K562 (cell line): ENCODE data around the gene PCK2. TPM values are rescaled to one million over a fixed set of nuclear protein-coding genes. Genes with fewer than 3 reads are reported as not detected.

Source experiments
- BCOR ChIP-seq: fragments of 450-650 bp; IDR thresholded peaks from 2 replicates; pipeline ENCODE4 v1.6.1; 2016
- BRF2 ChIP-seq: IDR thresholded peaks from 3 replicates; pipeline ENCODE4 v1.6.1; 2011; ENCODE audit warnings: borderline replicate concordance, mild to moderate bottlenecking; ENCODE audit not compliant: insufficient read length, insufficient read depth
- MYNN ChIP-seq, 2 experiments: sonication (generic); formaldehyde crosslinking in 1 of 2; IDR thresholded peaks; 2 replicates each; pipeline versions ENCODE4 v1.5.0 to v1.6.1; 2016 to 2020; ENCODE audit warnings: antibody characterized with exemption in 1 of 2, missing genetic modification reagents in 1 of 2
- RBFOX2 ChIP-seq: fragments of 200-400 bp; formaldehyde crosslinking; IDR thresholded peaks from 2 replicates; pipeline ENCODE4 v1.6.1; 2017; ENCODE audit warnings: low read depth, mild to moderate bottlenecking, low read length, moderate library complexity
- SRF ChIP-seq, 2 experiments: fragments of 250-450, 450-650 bp in 1 of 2; sonication (Bioruptor Pico) in 1 of 2; sonication (generic) in 1 of 2; formaldehyde crosslinking; IDR thresholded peaks; 2 replicates each; pipeline versions ENCODE4 v1.5.0 to v1.5.1; 2020 to 2022; ENCODE audit warnings: mild to moderate bottlenecking in 1 of 2, missing genetic modification reagents in 1 of 2
- ZBTB34 ChIP-seq: fragments of 250-450 bp; sonication (Bioruptor Pico); IDR thresholded peaks from 2 replicates; pipeline ENCODE4 v1.8.0; 2021; ENCODE audit warnings: mild to moderate bottlenecking, moderate library complexity
- ZNF282 ChIP-seq: sonication (generic); formaldehyde crosslinking; IDR thresholded peaks from 2 replicates; pipeline ENCODE4 v1.8.1; 2023; ENCODE audit warnings: missing genetic modification reagents
- polyA plus RNA-seq, 8 experiments: library from polyadenylated mRNA; depleted of rRNA in 4 of 8; stranded (reverse) in 5 of 8; unstranded in 3 of 8; fragments of >200 nt; fragmentation: Nextera tagmentation in 2 of 8; fragmentation: Illumina TruSeq in 1 of 8; extraction: Ambion mirVana in 2 of 8; extraction: Trizol in 1 of 8; gene quantifications; 2 replicates each; pipeline versions ENCODE4 v1.2.1 to v1.2.3, GENCODE V29; 2011 to 2014; ENCODE audit warnings: inconsistent platforms in 1 of 8, missing spikeins in 1 of 8
- total RNA-seq, 7 experiments: library from RNA; depleted of rRNA in 6 of 7; stranded (reverse); fragments of >200 nt in 6 of 7; fragmentation: Illumina TruSeq in 2 of 7; extraction: Trizol in 2 of 7; gene quantifications; 2 replicates each; pipeline versions ENCODE4 v1.2.1 to v1.2.3, GENCODE V29; 2011 to 2021; ENCODE audit warnings: low replicate concordance in 1 of 7
- TF ChIP-seq, protein P1 (sequence below): sonication (generic); formaldehyde crosslinking; IDR thresholded peaks from 2 replicates; pipeline ENCODE4 v1.8.1; 2023; ENCODE audit warnings: missing genetic modification reagents, mild to moderate bottlenecking, borderline replicate concordance
- TF ChIP-seq, protein P2 (sequence below): sonication (generic); formaldehyde crosslinking; IDR thresholded peaks from 2 replicates; pipeline ENCODE4 v1.8.1; 2023; ENCODE audit warnings: mild to moderate bottlenecking, missing genetic modification reagents
- TF ChIP-seq, protein P3 (sequence below): fragments of 450-650 bp; IDR thresholded peaks from 2 replicates; pipeline ENCODE4 v1.6.1; 2017; ENCODE audit warnings: antibody characterized with exemption

PCK2 gene
- total and polyA plus RNA-seq, 9 of the 15 experiments (the other 6 are each of a cell fraction or from before 2014, with no cell fraction given): 3.3 to 60.9 (median 30.4) TPM

- TF ChIP-seq, protein P1, sequence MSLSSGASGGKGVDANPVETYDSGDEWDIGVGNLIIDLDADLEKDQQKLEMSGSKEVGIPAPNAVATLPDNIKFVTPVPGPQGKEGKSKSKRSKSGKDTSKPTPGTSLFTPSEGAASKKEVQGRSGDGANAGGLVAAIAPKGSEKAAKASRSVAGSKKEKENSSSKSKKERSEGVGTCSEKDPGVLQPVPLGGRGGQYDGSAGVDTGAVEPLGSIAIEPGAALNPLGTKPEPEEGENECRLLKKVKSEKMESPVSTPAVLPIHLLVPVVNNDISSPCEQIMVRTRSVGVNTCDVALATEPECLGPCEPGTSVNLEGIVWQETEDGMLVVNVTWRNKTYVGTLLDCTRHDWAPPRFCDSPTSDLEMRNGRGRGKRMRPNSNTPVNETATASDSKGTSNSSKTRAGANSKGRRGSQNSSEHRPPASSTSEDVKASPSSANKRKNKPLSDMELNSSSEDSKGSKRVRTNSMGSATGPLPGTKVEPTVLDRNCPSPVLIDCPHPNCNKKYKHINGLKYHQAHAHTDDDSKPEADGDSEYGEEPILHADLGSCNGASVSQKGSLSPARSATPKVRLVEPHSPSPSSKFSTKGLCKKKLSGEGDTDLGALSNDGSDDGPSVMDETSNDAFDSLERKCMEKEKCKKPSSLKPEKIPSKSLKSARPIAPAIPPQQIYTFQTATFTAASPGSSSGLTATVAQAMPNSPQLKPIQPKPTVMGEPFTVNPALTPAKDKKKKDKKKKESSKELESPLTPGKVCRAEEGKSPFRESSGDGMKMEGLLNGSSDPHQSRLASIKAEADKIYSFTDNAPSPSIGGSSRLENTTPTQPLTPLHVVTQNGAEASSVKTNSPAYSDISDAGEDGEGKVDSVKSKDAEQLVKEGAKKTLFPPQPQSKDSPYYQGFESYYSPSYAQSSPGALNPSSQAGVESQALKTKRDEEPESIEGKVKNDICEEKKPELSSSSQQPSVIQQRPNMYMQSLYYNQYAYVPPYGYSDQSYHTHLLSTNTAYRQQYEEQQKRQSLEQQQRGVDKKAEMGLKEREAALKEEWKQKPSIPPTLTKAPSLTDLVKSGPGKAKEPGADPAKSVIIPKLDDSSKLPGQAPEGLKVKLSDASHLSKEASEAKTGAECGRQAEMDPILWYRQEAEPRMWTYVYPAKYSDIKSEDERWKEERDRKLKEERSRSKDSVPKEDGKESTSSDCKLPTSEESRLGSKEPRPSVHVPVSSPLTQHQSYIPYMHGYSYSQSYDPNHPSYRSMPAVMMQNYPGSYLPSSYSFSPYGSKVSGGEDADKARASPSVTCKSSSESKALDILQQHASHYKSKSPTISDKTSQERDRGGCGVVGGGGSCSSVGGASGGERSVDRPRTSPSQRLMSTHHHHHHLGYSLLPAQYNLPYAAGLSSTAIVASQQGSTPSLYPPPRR (CRISPR knock-in tag): no peak
- peak; percentile 76 for TF ChIP-seq RBFOX2
- no peak for TF ChIP-seq ZBTB34 (CRISPR knock-in tag)
- TF ChIP-seq, protein P2, sequence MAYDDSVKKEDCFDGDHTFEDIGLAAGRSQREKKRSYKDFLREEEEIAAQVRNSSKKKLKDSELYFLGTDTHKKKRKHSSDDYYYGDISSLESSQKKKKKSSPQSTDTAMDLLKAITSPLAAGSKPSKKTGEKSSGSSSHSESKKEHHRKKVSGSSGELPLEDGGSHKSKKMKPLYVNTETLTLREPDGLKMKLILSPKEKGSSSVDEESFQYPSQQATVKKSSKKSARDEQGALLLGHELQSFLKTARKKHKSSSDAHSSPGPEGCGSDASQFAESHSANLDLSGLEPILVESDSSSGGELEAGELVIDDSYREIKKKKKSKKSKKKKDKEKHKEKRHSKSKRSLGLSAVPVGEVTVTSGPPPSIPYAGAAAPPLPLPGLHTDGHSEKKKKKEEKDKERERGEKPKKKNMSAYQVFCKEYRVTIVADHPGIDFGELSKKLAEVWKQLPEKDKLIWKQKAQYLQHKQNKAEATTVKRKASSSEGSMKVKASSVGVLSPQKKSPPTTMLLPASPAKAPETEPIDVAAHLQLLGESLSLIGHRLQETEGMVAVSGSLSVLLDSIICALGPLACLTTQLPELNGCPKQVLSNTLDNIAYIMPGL (CRISPR knock-in tag): no peak
- no peak for TF ChIP-seq BCOR
- TF ChIP-seq MYNN (IDR thresholded peaks at IDR 0.05): no peak
- TF ChIP-seq MYNN (CRISPR knock-in tag; IDR thresholded peaks at IDR 0.05): no peak
- TF ChIP-seq BRF2: no peak
- no peak for TF ChIP-seq ZNF282 (CRISPR knock-in tag)
- TF ChIP-seq, protein P3, sequence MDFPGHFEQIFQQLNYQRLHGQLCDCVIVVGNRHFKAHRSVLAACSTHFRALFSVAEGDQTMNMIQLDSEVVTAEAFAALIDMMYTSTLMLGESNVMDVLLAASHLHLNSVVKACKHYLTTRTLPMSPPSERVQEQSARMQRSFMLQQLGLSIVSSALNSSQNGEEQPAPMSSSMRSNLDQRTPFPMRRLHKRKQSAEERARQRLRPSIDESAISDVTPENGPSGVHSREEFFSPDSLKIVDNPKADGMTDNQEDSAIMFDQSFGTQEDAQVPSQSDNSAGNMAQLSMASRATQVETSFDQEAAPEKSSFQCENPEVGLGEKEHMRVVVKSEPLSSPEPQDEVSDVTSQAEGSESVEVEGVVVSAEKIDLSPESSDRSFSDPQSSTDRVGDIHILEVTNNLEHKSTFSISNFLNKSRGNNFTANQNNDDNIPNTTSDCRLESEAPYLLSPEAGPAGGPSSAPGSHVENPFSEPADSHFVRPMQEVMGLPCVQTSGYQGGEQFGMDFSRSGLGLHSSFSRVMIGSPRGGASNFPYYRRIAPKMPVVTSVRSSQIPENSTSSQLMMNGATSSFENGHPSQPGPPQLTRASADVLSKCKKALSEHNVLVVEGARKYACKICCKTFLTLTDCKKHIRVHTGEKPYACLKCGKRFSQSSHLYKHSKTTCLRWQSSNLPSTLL: no peak
- TF ChIP-seq SRF (CRISPR knock-in tag; IDR thresholded peaks at IDR 0.05): peak in 1 of 2 experiments; percentile 62; a peak in 1 of 4 replicates
Measured at GRCh38 chr14:24135834-24136683, 41.9 kb downstream of the PCK2 start, which contains the start of gene PSME1 (continued).
